Left ventricle myocardium inferior (tissue), 1 donor: Measurements from ENCODE around the gene MALRD1. TPM values are rescaled to one million over a fixed set of nuclear protein-coding genes. Genes with fewer than 3 reads are reported as not detected.
"Not testable (repeated sequence)": the region's sequence is repeated elsewhere in the genome, so short reads cannot be mapped to it uniquely, and the experiment has no call there.

Source experiments
- DNase-seq: peaks from one replicate; pipeline ENCODE4 v3.0.0-alpha.2; 2020
- H3K27ac ChIP-seq: fragments of 200-600 bp; replicated peaks from 2 replicates; pipeline ENCODE4 v1.8.0; 2021
- H3K27me3 ChIP-seq: fragments of 200-600 bp; 2 replicates; pipeline ENCODE4 v1.8.0; 2021; ENCODE audit warnings: low read depth
- H3K36me3 ChIP-seq: fragments of 200-600 bp; 2 replicates; pipeline ENCODE4 v1.8.0; 2021
- H3K4me1 ChIP-seq: fragments of 200-600 bp; 2 replicates; pipeline ENCODE4 v1.8.0; 2021
- H3K4me3 ChIP-seq: fragments of 200-600 bp; 2 replicates; pipeline ENCODE4 v1.8.0; 2021; ENCODE audit warnings: mild to moderate bottlenecking, moderate library complexity
- H3K9me3 ChIP-seq: fragments of 200-600 bp; replicated peaks from 2 replicates; pipeline ENCODE4 v1.8.0; 2021
- CTCF ChIP-seq: fragments of 200-600 bp; IDR thresholded peaks from 2 replicates; pipeline ENCODE4 v1.8.0; 2021; ENCODE audit warnings: antibody characterized with exemption, mild to moderate bottlenecking, borderline replicate concordance
- intact Hi-C: fragments of 100-400 bp; cut with micrococcal nuclease; formaldehyde crosslinking; loops from one replicate; pipeline ENCODE4 v1.11.0; 2022
- total RNA-seq: library from RNA; stranded (reverse); fragmentation: NEBNext Ultra II Directional; extraction: Animal tissue kit (Norgen Biotek cat#: 25700); gene quantifications from one replicate; pipeline ENCODE4 v1.2.1, GENCODE V29; 2021
- donor health status: DM: no; HTN: yes; CAD: no; lungs with severe emphysema.

The MALRD1 gene
- total RNA-seq, 1 donor from 2014 or later: 0.47 TPM

- no peaks in the 10 kb centered on the region for H3K4me1 ChIP-seq
- H3K27me3 ChIP-seq: no peaks in the 10 kb centered on the region
- no peak for TF ChIP-seq CTCF
- intact Hi-C loops: no loop called here
- H3K4me3 ChIP-seq: no peak overlapping the region
- H3K27ac ChIP-seq: no peak overlapping the region
- H3K36me3 ChIP-seq: no peaks in the 10 kb centered on the region
- DNase-seq: no peak
- H3K9me3 ChIP-seq: peaks cover 11% of the 10 kb centered on the region
Measured at GRCh38 chr10:19749185-19749729, 700.7 kb downstream of the MALRD1 start.

GRCh38 chr10:19750972-19751371 lies 702.4 kb downstream of the MALRD1 start:
- Histone ChIP-seq H3K4me3 (no peak overlapping the region), H3K27ac (no peak overlapping the region), H3K27me3 (no peaks in the 10 kb centered on the region), H3K36me3 (no peaks in the 10 kb centered on the region), H3K4me1 (no peaks in the 10 kb centered on the region), H3K9me3 (peaks cover 11% of the 10 kb centered on the region)
- intact Hi-C loops: no loop called here
- TF ChIP-seq CTCF: no peak
- DNase-seq: no peak

- no peak overlapping the region for H3K4me3 ChIP-seq
Measured at GRCh38 chr10:19756919-19757318, 708.3 kb downstream of the MALRD1 start.

GRCh38 chr10:19762026-19762425 lies 713.4 kb downstream of the MALRD1 start:
- H3K9me3 ChIP-seq: no peaks in the 10 kb centered on the region
- no peak overlapping the region for H3K4me3 ChIP-seq
- H3K4me1 ChIP-seq: no peaks in the 10 kb centered on the region
- no peak for DNase-seq
- intact Hi-C loops: no loop called here
- no peaks in the 10 kb centered on the region for H3K27me3 ChIP-seq
- no peaks in the 10 kb centered on the region for H3K36me3 ChIP-seq
- no peak overlapping the region for H3K27ac ChIP-seq
- no peak for TF ChIP-seq CTCF

More at GRCh38 chr10:19756919-19757318, 708.3 kb downstream of the MALRD1 start:
- Histone ChIP-seq H3K4me1 (no peaks in the 10 kb centered on the region), H3K27ac (no peak overlapping the region), H3K9me3 (no peaks in the 10 kb centered on the region), H3K27me3 (no peaks in the 10 kb centered on the region), H3K36me3 (no peaks in the 10 kb centered on the region)
- intact Hi-C loops: no loop called here
- TF ChIP-seq CTCF: no peak
- no peak for DNase-seq

- no peak for DNase-seq
- Histone ChIP-seq H3K27ac (no peak overlapping the region), H3K4me1 (no peaks in the 10 kb centered on the region), H3K9me3 (no peaks in the 10 kb centered on the region), H3K27me3 (no peaks in the 10 kb centered on the region), H3K36me3 (no peaks in the 10 kb centered on the region), H3K4me3 (no peak overlapping the region)
- intact Hi-C loops: no loop called here
- no peak for TF ChIP-seq CTCF
Measured at GRCh38 chr10:19764111-19764510, 715.5 kb downstream of the MALRD1 start.

GRCh38 chr10:19767876-19768275 lies 719.3 kb downstream of the MALRD1 start:
- Histone ChIP-seq H3K9me3 (no peaks in the 10 kb centered on the region), H3K36me3 (no peaks in the 10 kb centered on the region), H3K27ac (no peak overlapping the region), H3K27me3 (no peaks in the 10 kb centered on the region), H3K4me3 (no peak overlapping the region), H3K4me1 (no peaks in the 10 kb centered on the region)
- intact Hi-C loops: no loop called here
- no peak for DNase-seq
- TF ChIP-seq CTCF: no peak

- DNase-seq, H3K27me3 ChIP-seq, H3K27ac ChIP-seq, intact Hi-C loops, H3K4me3 ChIP-seq, H3K36me3 ChIP-seq, H3K4me1 ChIP-seq, H3K9me3 ChIP-seq: not testable (repeated sequence)
Measured at GRCh38 chr10:19769826-19770225, 721.2 kb downstream of the MALRD1 start.
